BLaER1 (cell line): ENCODE results near the gene ANKIB1.

Experiments
- H3K27ac ChIP-seq: shearing (Covaris generic); formaldehyde crosslinking; 2 replicates; pipeline ENCODE4 v1.8.1; 2022
- H3K27me3 ChIP-seq: shearing (Covaris generic); formaldehyde crosslinking; 2 replicates; pipeline ENCODE4 v1.8.1; 2022
- H3K36me3 ChIP-seq: shearing (Covaris generic); formaldehyde crosslinking; 2 replicates; pipeline ENCODE4 v1.8.1; 2022
- H3K4me1 ChIP-seq: shearing (Covaris generic); formaldehyde crosslinking; 2 replicates; pipeline ENCODE4 v1.8.1; 2022
- H3K4me2 ChIP-seq: shearing (Covaris generic); formaldehyde crosslinking; 2 replicates; pipeline ENCODE4 v1.8.1; 2022
- H3K4me3 ChIP-seq: shearing (Covaris generic); formaldehyde crosslinking; 2 replicates; pipeline ENCODE4 v1.8.1; 2022
- H3K9ac ChIP-seq: shearing (Covaris generic); formaldehyde crosslinking; 2 replicates; pipeline ENCODE4 v1.8.1; 2022
- H3K9me3 ChIP-seq: shearing (Covaris generic); formaldehyde crosslinking; 2 replicates; pipeline ENCODE4 v1.8.1; 2022
- H4K20me1 ChIP-seq: shearing (Covaris generic); formaldehyde crosslinking; 2 replicates; pipeline ENCODE4 v1.8.1; 2022
- Cebpa-rat ChIP-seq: shearing (Covaris generic); IDR thresholded peaks from 2 replicates; pipeline ENCODE4 v1.8.1; 2022

The ANKIB1 gene

GRCh38 chr7:92306153-92306552, 60.4 kb downstream of the ANKIB1 start:
- Histone ChIP-seq H3K27me3 (no peaks in the 10 kb centered on the region), H3K36me3 (peaks cover 37% of the 10 kb centered on the region; the same call in 1 of the 2 replicates), H3K27ac (no peak overlapping the region), H3K4me3 (no peak overlapping the region), H3K4me2 (no peak overlapping the region), H3K9me3 (no peaks in the 10 kb centered on the region), H3K9ac (no peak overlapping the region), H4K20me1 (no peaks in the 10 kb centered on the region), H3K4me1 (no peaks in the 10 kb centered on the region)
- TF ChIP-seq Cebpa-rat = no peak

- Histone ChIP-seq H3K9me3 (no peaks in the 10 kb centered on the region), H4K20me1 (no peaks in the 10 kb centered on the region), H3K27me3 (no peaks in the 10 kb centered on the region), H3K4me2 (no peak overlapping the region), H3K36me3 (peaks cover 16% of the 10 kb centered on the region), H3K9ac (no peak overlapping the region), H3K27ac (no peak overlapping the region), H3K4me3 (no peak overlapping the region), H3K4me1 (no peaks in the 10 kb centered on the region)
- no peak for TF ChIP-seq Cebpa-rat
Observed at GRCh38 chr7:92313055-92313454, 67.3 kb downstream of the ANKIB1 start.

GRCh38 chr7:92319243-92319642, 73.5 kb downstream of the ANKIB1 start:
- Histone ChIP-seq H3K4me2 (no peak overlapping the region), H4K20me1 (no peaks in the 10 kb centered on the region), H3K4me3 (no peak overlapping the region), H3K9ac (no peak overlapping the region), H3K4me1 (no peaks in the 10 kb centered on the region), H3K9me3 (no peaks in the 10 kb centered on the region), H3K27ac (no peak overlapping the region), H3K27me3 (no peaks in the 10 kb centered on the region), H3K36me3 (peaks cover 28% of the 10 kb centered on the region)
- no peak for TF ChIP-seq Cebpa-rat

GRCh38 chr7:92325173-92325572, 79.4 kb downstream of the ANKIB1 start:
- Histone ChIP-seq H3K27me3 (no peaks in the 10 kb centered on the region), H4K20me1 (no peaks in the 10 kb centered on the region), H3K27ac (no peak overlapping the region), H3K4me2 (no peak overlapping the region), H3K36me3 (peaks cover 22% of the 10 kb centered on the region), H3K9me3 (no peaks in the 10 kb centered on the region), H3K4me1 (peaks cover 16% of the 10 kb centered on the region), H3K9ac (no peak overlapping the region), H3K4me3 (no peak overlapping the region)
- TF ChIP-seq Cebpa-rat = no peak

- no peak overlapping the region for H3K4me3 ChIP-seq
- no peaks in the 10 kb centered on the region for H3K27me3 ChIP-seq
- peaks cover 16% of the 10 kb centered on the region for H3K4me1 ChIP-seq
- no peak overlapping the region for H3K27ac ChIP-seq
- H3K4me2 ChIP-seq = peak overlapping the region; percentile 35
- H4K20me1 ChIP-seq = no peaks in the 10 kb centered on the region
- H3K9me3 ChIP-seq = no peaks in the 10 kb centered on the region
- no peak for TF ChIP-seq Cebpa-rat
- peaks cover 19% of the 10 kb centered on the region; the same call in 1 of the 2 replicates for H3K36me3 ChIP-seq
- H3K9ac ChIP-seq = no peak overlapping the region
Observed at GRCh38 chr7:92325858-92326257, 80.1 kb downstream of the ANKIB1 start.

GRCh38 chr7:92330835-92331438, 85.2 kb downstream of the ANKIB1 start:
- Histone ChIP-seq H3K9me3 (peaks cover 4% of the 10 kb centered on the region; the same call in 1 of the 2 replicates), H3K36me3 (peaks cover 35% of the 10 kb centered on the region), H3K4me1 (peaks cover 3% of the 10 kb centered on the region), H3K27me3 (no peaks in the 10 kb centered on the region), H3K9ac (no peak overlapping the region), H3K27ac (no peak overlapping the region), H4K20me1 (no peaks in the 10 kb centered on the region), H3K4me3 (no peak overlapping the region), H3K4me2 (no peak overlapping the region)
- no peak for TF ChIP-seq Cebpa-rat

GRCh38 chr7:92331508-92331907, 85.7 kb downstream of the ANKIB1 start:
- Histone ChIP-seq H3K9ac (no peak overlapping the region), H3K4me3 (no peak overlapping the region), H3K27ac (no peak overlapping the region), H3K9me3 (peaks cover 4% of the 10 kb centered on the region; the same call in 1 of the 2 replicates), H3K4me2 (no peak overlapping the region), H3K27me3 (no peaks in the 10 kb centered on the region), H3K4me1 (no peaks in the 10 kb centered on the region), H3K36me3 (peaks cover 35% of the 10 kb centered on the region), H4K20me1 (no peaks in the 10 kb centered on the region)
- TF ChIP-seq Cebpa-rat = no peak

GRCh38 chr7:92332782-92333181, 87.0 kb downstream of the ANKIB1 start:
- Histone ChIP-seq H3K4me2 (no peak overlapping the region), H3K9ac (no peak overlapping the region), H3K36me3 (peaks cover 35% of the 10 kb centered on the region), H3K4me1 (no peaks in the 10 kb centered on the region), H4K20me1 (no peaks in the 10 kb centered on the region), H3K27ac (no peak overlapping the region), H3K4me3 (no peak overlapping the region), H3K9me3 (peaks cover 4% of the 10 kb centered on the region; the same call in 1 of the 2 replicates), H3K27me3 (no peaks in the 10 kb centered on the region)
- TF ChIP-seq Cebpa-rat = no peak

- no peak overlapping the region for H3K4me3 ChIP-seq
- H4K20me1 ChIP-seq = no peaks in the 10 kb centered on the region
- TF ChIP-seq Cebpa-rat = no peak
- no peaks in the 10 kb centered on the region for H3K4me1 ChIP-seq
- peaks cover 33% of the 10 kb centered on the region for H3K36me3 ChIP-seq
- H3K4me2 ChIP-seq = no peak overlapping the region
- H3K27me3 ChIP-seq = no peaks in the 10 kb centered on the region
- H3K9me3 ChIP-seq = peaks cover 4% of the 10 kb centered on the region; the same call in 1 of the 2 replicates
- H3K27ac ChIP-seq = no peak overlapping the region
- H3K9ac ChIP-seq = no peak overlapping the region
Observed at GRCh38 chr7:92333866-92334265, 88.1 kb downstream of the ANKIB1 start.

GRCh38 chr7:92335574-92335973, 89.8 kb downstream of the ANKIB1 start:
- H3K27me3 ChIP-seq = no peaks in the 10 kb centered on the region
- H3K9me3 ChIP-seq = peaks cover 4% of the 10 kb centered on the region; the same call in 1 of the 2 replicates
- H3K4me3 ChIP-seq = no peak overlapping the region
- no peak for TF ChIP-seq Cebpa-rat
- peaks cover 22% of the 10 kb centered on the region for H3K36me3 ChIP-seq
- H3K9ac ChIP-seq = no peak overlapping the region
- H3K4me1 ChIP-seq = no peaks in the 10 kb centered on the region
- H3K4me2 ChIP-seq = no peak overlapping the region
- H4K20me1 ChIP-seq = no peaks in the 10 kb centered on the region
- H3K27ac ChIP-seq = no peak overlapping the region
